GM23248 (cell line): Measurements from ENCODE around the gene FAM163B. TPM values are rescaled to one million over a fixed set of nuclear protein-coding genes. Genes with fewer than 3 reads are reported as not detected.

ENCODE experiments used
- DNase-seq: peaks from one replicate; pipeline ENCODE4 v3.0.0-alpha.2; 2015
- H2AFZ ChIP-seq: fragments of 200-600 bp; sonication (generic); 2 replicates; pipeline ENCODE4 v1.6.1; 2016; ENCODE audit warnings: antibody characterized with exemption
- H3F3A ChIP-seq: fragments of 200-600 bp; sonication (generic); 2 replicates; pipeline ENCODE4 v1.6.1; 2016; ENCODE audit warnings: mild to moderate bottlenecking, antibody characterized with exemption, mixed run types; ENCODE audit not compliant: insufficient read depth
- H3K27ac ChIP-seq: fragments of 200-600 bp; sonication (generic); 2 replicates; pipeline ENCODE4 v1.5.1; 2016; ENCODE audit warnings: mild to moderate bottlenecking
- H3K27me3 ChIP-seq: fragments of 200-600 bp; sonication (generic); replicated peaks from 2 replicates; pipeline ENCODE4 v1.6.1; 2016; ENCODE audit warnings: mild to moderate bottlenecking; ENCODE audit not compliant: insufficient read depth
- H3K36me3 ChIP-seq: fragments of 200-600 bp; sonication (generic); 2 replicates; pipeline ENCODE4 v1.6.1; 2016; ENCODE audit warnings: low read depth, mild to moderate bottlenecking
- H3K4me1 ChIP-seq: fragments of 200-600 bp; sonication (generic); 2 replicates; pipeline ENCODE4 v1.6.1; 2016; ENCODE audit warnings: mild to moderate bottlenecking; ENCODE audit not compliant: insufficient read depth
- H3K4me2 ChIP-seq: fragments of 200-600 bp; sonication (generic); one replicate; pipeline ENCODE4 v1.6.1; 2016; ENCODE audit warnings: mild to moderate bottlenecking; ENCODE audit not compliant: unreplicated experiment
- H3K4me3 ChIP-seq: fragments of 200-600 bp; sonication (generic); 2 replicates; pipeline ENCODE4 v1.5.1; 2016; ENCODE audit warnings: mild to moderate bottlenecking
- H3K79me2 ChIP-seq: fragments of 200-600 bp; sonication (generic); 2 replicates; pipeline ENCODE4 v1.6.1; 2016; ENCODE audit warnings: mild to moderate bottlenecking; ENCODE audit not compliant: insufficient read depth
- H3K9ac ChIP-seq: fragments of 200-600 bp; sonication (generic); 2 replicates; pipeline ENCODE4 v1.6.1; 2016; ENCODE audit warnings: mild to moderate bottlenecking
- H3K9me2 ChIP-seq: fragments of 200-600 bp; sonication (generic); 2 replicates; pipeline ENCODE4 v1.6.1; 2016; ENCODE audit warnings: mixed run types, mild to moderate bottlenecking, moderate library complexity; ENCODE audit not compliant: insufficient read depth
- H3K9me3 ChIP-seq: fragments of 200-600 bp; sonication (generic); one replicate; pipeline ENCODE4 v1.6.1; 2017; ENCODE audit warnings: low read depth
- H4K20me1 ChIP-seq: fragments of 200-600 bp; sonication (generic); 2 replicates; pipeline ENCODE4 v1.6.0; 2016; ENCODE audit not compliant: insufficient read depth
- EZH2 ChIP-seq: fragments of 200-600 bp; sonication (generic); IDR thresholded peaks from 2 replicates; pipeline ENCODE4 v1.6.1; 2018; ENCODE audit warnings: antibody characterized with exemption, mild to moderate bottlenecking; ENCODE audit not compliant: insufficient read depth, poor library complexity, severe bottlenecking
- EZH2phosphoT487 ChIP-seq: fragments of 200-600 bp; sonication (generic); IDR thresholded peaks from 2 replicates; pipeline ENCODE4 v1.6.1; 2018; ENCODE audit warnings: antibody characterized with exemption, moderate library complexity, mild to moderate bottlenecking, low read depth; ENCODE audit not compliant: insufficient read depth
- WGBS, 2 experiments: methylation state at CpG; one replicate each; pipeline ENCODE4 v1.1.6; 2015 to 2017; ENCODE audit warnings: low lambda C conversion rate in 2 of 2, low coverage in 1 of 2; ENCODE audit errors: missing lambda C conversion rate in 2 of 2; 5-methylcytosine and 5-hydroxymethylcytosine counted together
- in situ Hi-C: fragments of 300-500 bp; cut with MboI; formaldehyde crosslinking; loops from 2 replicates; pipeline ENCODE4 v1.15.0; 2020
- polyA plus RNA-seq: library from polyadenylated mRNA; unstranded; fragments of >200 nt; fragmentation: Nextera tagmentation; extraction: Ambion mirVana; gene quantifications from 2 replicates; pipeline ENCODE4 v1.2.1, GENCODE V29; 2016
- total RNA-seq: library from RNA; depleted of rRNA; stranded (reverse); fragments of >200 nt; shearing (Covaris generic); gene quantifications from 2 replicates; pipeline ENCODE4 v1.2.3, GENCODE V29; 2014

FAM163B gene
- total and polyA plus RNA-seq, 2 experiments from 2014 or later, result not detected

DNA sequence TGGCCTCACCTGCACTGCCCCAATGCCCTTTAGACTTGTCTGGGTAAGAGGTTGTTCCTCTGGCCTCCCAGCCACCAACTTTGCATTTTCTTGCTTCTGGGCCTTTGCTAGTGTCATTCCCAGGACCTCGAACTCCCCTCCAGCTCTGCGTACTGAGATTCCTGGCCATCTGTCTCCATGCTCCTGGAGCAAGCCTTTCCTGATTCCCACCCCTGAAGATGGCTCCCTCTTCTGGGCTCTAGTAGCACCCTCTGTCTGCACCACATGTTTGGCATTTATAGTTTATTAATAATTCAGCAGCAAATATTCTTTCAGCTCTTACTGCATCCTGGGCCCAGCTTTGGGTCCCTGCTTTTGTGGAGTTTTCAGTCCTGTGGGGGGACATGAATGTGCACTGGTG, 14.9 kb downstream of the FAM163B start:
- Histone ChIP-seq H3K27me3 (no peaks in the 10 kb centered on the region), H3K27ac (no peak overlapping the region), H4K20me1 (no peaks in the 10 kb centered on the region), H3K4me2 (no peak overlapping the region), H3K4me1 (no peaks in the 10 kb centered on the region), H3K9me2 (no peaks in the 10 kb centered on the region), H3K79me2 (no peaks in the 10 kb centered on the region), H3K9me3 (no peaks in the 10 kb centered on the region), H3K36me3 (no peaks in the 10 kb centered on the region), H3K9ac (no peak overlapping the region), H3F3A (peaks cover 5% of the 10 kb centered on the region; the same call in 1 of the 2 replicates), H3K4me3 (no peak overlapping the region), H2AFZ (no peak overlapping the region)
- no peak for DNase-seq
- TF ChIP-seq EZH2phosphoT487 (no peak), EZH2 (no peak)
- 71 to 80% methylated on average over 2 of the region's 2 CpGs for WGBS, 2 experiments
- in situ Hi-C loops, result no loop called here

DNA sequence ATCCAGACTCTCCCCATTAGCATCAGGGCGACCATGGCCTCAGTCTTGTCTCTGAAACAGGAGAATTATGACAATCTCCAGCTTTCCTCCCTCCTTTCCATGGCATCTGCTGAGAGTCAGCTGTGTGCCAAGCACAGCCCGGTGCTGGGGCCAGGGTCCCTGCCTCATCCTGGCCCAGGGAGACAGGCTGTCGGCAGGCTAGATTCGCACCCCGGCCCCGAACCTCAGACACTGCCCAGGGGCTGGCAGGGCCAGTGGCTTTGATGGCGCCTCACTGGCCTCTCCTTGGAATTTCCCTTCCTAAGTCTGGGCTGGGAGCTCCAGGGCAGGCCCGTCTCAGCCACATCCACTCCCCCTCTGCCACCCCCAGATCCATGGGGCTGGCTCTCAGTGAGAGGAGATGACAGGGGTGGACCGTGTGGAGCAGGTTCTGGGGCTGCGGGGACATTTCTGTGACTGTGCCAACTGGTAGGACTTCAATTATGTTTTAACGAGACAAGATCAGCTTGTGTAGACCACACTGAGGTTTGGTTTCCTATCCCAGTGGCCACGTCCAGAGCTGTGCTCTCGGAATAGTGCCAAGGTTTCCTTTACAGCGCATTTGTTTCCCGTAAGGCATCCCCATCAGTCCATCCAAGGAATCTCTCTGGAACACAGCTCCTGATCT, 15.5 kb downstream of the FAM163B start:
- H3K27me3 ChIP-seq, result no peaks in the 10 kb centered on the region
- in situ Hi-C loops, result no loop called here
- TF ChIP-seq EZH2phosphoT487 (no peak), EZH2 (no peak)
- H3K36me3 ChIP-seq, result no peaks in the 10 kb centered on the region
- H3K4me1 ChIP-seq, result no peaks in the 10 kb centered on the region
- no peak overlapping the region for H3K9ac ChIP-seq
- no peak for DNase-seq
- H3K27ac ChIP-seq, result no peak overlapping the region
- H2AFZ ChIP-seq, result no peak overlapping the region
- 55 to 58% methylated on average over 15 of the region's 15 CpGs for WGBS, 2 experiments
- H3K9me3 ChIP-seq, result no peaks in the 10 kb centered on the region
- no peak overlapping the region for H3K4me3 ChIP-seq
- H3K79me2 ChIP-seq, result no peaks in the 10 kb centered on the region
- no peaks in the 10 kb centered on the region for H3K9me2 ChIP-seq
- H3K4me2 ChIP-seq, result no peak overlapping the region
- H3F3A ChIP-seq, result peaks cover 5% of the 10 kb centered on the region; the same call in 1 of the 2 replicates
- H4K20me1 ChIP-seq, result no peaks in the 10 kb centered on the region

- 57 to 58% methylated on average over 17 of the region's 17 CpGs for WGBS, 2 experiments
- Histone ChIP-seq H3K27me3 (no peaks in the 10 kb centered on the region), H3K4me2 (no peak overlapping the region), H3K9me3 (no peaks in the 10 kb centered on the region), H3K36me3 (no peaks in the 10 kb centered on the region), H3K79me2 (no peaks in the 10 kb centered on the region), H3K9me2 (no peaks in the 10 kb centered on the region), H2AFZ (no peak overlapping the region), H3K4me3 (no peak overlapping the region), H3K9ac (no peak overlapping the region), H4K20me1 (no peaks in the 10 kb centered on the region), H3K4me1 (no peaks in the 10 kb centered on the region), H3F3A (peaks cover 5% of the 10 kb centered on the region; the same call in 1 of the 2 replicates), H3K27ac (no peak overlapping the region)
- in situ Hi-C loops, result no loop called here
- TF ChIP-seq EZH2phosphoT487 (no peak), EZH2 (no peak)
- no peak for DNase-seq
Observed at GRCh38 chr9:133592731-133593409, 16.3 kb downstream of the FAM163B start.

DNA sequence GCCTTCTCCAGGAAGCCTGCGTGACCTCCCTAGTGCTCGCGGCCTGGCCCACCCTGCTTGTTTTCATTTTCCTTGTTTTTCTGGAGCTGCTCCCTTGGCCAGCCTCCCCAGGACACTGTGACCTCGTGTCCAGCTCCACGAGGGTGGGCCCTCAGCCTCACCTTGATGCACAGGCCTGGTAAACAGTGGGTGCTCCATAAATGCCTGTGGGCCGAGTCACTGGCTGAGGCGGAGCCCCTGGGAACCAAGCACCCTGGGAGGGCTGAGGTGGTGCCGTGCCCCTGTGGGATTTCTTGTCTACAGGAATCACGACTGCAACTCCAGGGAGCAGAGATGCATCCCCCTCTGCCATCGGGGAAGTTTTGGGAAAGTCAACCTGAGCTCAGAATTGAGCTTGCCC, 17.2 kb downstream of the FAM163B start:
- 62 to 69% methylated on average over 10 of the region's 10 CpGs for WGBS, 2 experiments
- in situ Hi-C loops, result no loop called here
- TF ChIP-seq EZH2phosphoT487 (no peak), EZH2 (no peak)
- Histone ChIP-seq H3K4me3 (no peak overlapping the region), H4K20me1 (no peaks in the 10 kb centered on the region), H3K27me3 (no peaks in the 10 kb centered on the region), H3K4me1 (no peaks in the 10 kb centered on the region), H2AFZ (no peak overlapping the region), H3K4me2 (no peak overlapping the region), H3K79me2 (no peaks in the 10 kb centered on the region), H3K9me2 (no peaks in the 10 kb centered on the region), H3K9ac (no peak overlapping the region), H3K36me3 (no peaks in the 10 kb centered on the region), H3F3A (no peaks in the 10 kb centered on the region), H3K27ac (no peak overlapping the region), H3K9me3 (no peaks in the 10 kb centered on the region)
- no peak for DNase-seq
